ENCODE measurements around the gene UCP2.

The UCP2 gene

DNA sequence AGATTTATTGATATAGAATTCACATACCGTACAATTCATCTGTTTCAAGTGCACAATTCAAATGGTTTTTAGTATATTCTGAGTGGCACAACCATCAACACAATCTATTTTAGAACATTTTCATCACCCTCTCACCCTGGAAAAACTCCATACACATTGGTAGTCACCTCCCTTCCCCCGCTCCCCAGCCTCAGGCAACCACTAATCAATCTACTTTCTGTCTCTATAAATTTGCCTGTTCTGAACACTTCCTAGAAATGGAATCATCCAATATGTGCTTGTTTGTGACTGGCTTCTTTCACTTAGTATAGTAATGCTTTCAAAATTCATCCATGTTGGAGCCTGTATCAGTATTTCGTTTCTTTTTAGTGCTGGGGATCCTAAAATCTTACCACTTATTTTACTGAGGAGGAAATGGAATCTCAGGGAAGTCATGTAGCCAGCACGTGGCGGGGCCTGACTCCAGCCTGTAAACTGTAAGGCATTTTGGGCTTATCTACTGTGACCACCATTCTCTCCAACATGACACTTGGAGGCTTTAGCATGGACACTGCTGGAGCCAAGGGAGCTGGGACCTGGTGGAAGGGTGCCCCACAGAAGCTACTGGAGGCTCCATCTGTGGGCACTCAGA, 27.1 kb upstream of the UCP2 start:
- no peaks in the 10 kb centered on the region for H3K9me2 ChIP-seq (replicated peaks; ENCODE audit: low read depth, low read length)

DNA sequence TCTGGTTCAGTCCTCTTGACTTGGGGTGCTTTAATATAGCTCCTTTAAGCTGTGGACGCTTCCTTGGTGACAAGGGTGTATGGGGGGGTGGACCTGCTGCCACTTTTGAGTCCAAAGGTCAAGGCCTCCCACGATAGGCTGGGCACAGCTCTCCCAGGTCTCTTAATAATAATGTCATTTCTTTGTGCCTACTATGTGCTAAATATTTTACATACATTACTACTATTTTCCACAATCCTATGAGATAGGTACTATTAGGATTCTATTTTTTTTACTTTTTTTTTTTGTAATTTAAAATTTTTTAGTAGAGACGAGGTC, 26.5 kb upstream of the UCP2 start:
- no peak overlapping the region for H3K9ac ChIP-seq (ENCODE audit: low read depth, low read length, poor library complexity, severe bottlenecking)
- no peaks in the 10 kb centered on the region for H3K9me3 ChIP-seq (ENCODE audit: insufficient read depth, low read depth, low read length)
- peaks cover 45% of the 10 kb centered on the region for H3K4me1 ChIP-seq (ENCODE audit: insufficient read depth, low read length, poor library complexity, severe bottlenecking)
- H3K4me3 ChIP-seq (ENCODE audit: low read length, poor library complexity, severe bottlenecking), result no peak overlapping the region
- H3K27me3 ChIP-seq (ENCODE audit: insufficient read depth, low read length, poor library complexity, severe bottlenecking), result no peaks in the 10 kb centered on the region
- peaks cover 3% of the 10 kb centered on the region; the same call in 1 of the 2 replicates for H3K36me3 ChIP-seq (ENCODE audit: insufficient read depth, low read length)
- H2AFZ ChIP-seq (ENCODE audit: low read length), result no peak overlapping the region
- H3K79me2 ChIP-seq (ENCODE audit: insufficient read depth, low read length), result no peaks in the 10 kb centered on the region
- no peaks in the 10 kb centered on the region for H4K20me1 ChIP-seq (ENCODE audit: insufficient read depth, low read length, poor library complexity, severe bottlenecking)
- H3F3A ChIP-seq (ENCODE audit: low read depth), result no peaks in the 10 kb centered on the region
- no peaks in the 10 kb centered on the region for H3K9me2 ChIP-seq (replicated peaks; ENCODE audit: low read depth, low read length)
- H3K4me2 ChIP-seq (ENCODE audit: low read depth, low read length, poor library complexity, severe bottlenecking), result no peak overlapping the region
- TF ChIP-seq EZH2phosphoT487 (IDR thresholded peaks at IDR 0.05; ENCODE audit: borderline replicate concordance), result no peak
- TF ChIP-seq, protein P1, sequence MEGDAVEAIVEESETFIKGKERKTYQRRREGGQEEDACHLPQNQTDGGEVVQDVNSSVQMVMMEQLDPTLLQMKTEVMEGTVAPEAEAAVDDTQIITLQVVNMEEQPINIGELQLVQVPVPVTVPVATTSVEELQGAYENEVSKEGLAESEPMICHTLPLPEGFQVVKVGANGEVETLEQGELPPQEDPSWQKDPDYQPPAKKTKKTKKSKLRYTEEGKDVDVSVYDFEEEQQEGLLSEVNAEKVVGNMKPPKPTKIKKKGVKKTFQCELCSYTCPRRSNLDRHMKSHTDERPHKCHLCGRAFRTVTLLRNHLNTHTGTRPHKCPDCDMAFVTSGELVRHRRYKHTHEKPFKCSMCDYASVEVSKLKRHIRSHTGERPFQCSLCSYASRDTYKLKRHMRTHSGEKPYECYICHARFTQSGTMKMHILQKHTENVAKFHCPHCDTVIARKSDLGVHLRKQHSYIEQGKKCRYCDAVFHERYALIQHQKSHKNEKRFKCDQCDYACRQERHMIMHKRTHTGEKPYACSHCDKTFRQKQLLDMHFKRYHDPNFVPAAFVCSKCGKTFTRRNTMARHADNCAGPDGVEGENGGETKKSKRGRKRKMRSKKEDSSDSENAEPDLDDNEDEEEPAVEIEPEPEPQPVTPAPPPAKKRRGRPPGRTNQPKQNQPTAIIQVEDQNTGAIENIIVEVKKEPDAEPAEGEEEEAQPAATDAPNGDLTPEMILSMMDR (conservative IDR thresholded peaks at IDR 0.05; ENCODE audit: low read length), result no peak

More for the DNA sequence above, 27.1 kb upstream of the UCP2 start:
- peaks cover 3% of the 10 kb centered on the region; the same call in 1 of the 2 replicates for H3K36me3 ChIP-seq (ENCODE audit: insufficient read depth, low read length)
- H3K79me2 ChIP-seq (ENCODE audit: insufficient read depth, low read length), result no peaks in the 10 kb centered on the region
- TF ChIP-seq, protein P1 (conservative IDR thresholded peaks at IDR 0.05; ENCODE audit: low read length), result no peak
- no peak for TF ChIP-seq EZH2phosphoT487 (IDR thresholded peaks at IDR 0.05; ENCODE audit: borderline replicate concordance)
- no peaks in the 10 kb centered on the region for H3K9me3 ChIP-seq (ENCODE audit: insufficient read depth, low read depth, low read length)
- H3K9ac ChIP-seq (ENCODE audit: low read depth, low read length, poor library complexity, severe bottlenecking), result no peak overlapping the region
- no peaks in the 10 kb centered on the region for H3F3A ChIP-seq (ENCODE audit: low read depth)
- H2AFZ ChIP-seq (ENCODE audit: low read length), result no peak overlapping the region
- no peaks in the 10 kb centered on the region for H3K27me3 ChIP-seq (ENCODE audit: insufficient read depth, low read length, poor library complexity, severe bottlenecking)
- peaks cover 48% of the 10 kb centered on the region for H3K4me1 ChIP-seq (ENCODE audit: insufficient read depth, low read length, poor library complexity, severe bottlenecking)
- no peak overlapping the region for H3K4me2 ChIP-seq (ENCODE audit: low read depth, low read length, poor library complexity, severe bottlenecking)
- no peak overlapping the region for H3K4me3 ChIP-seq (ENCODE audit: low read length, poor library complexity, severe bottlenecking)
- H4K20me1 ChIP-seq (ENCODE audit: insufficient read depth, low read length, poor library complexity, severe bottlenecking), result no peaks in the 10 kb centered on the region

DNA sequence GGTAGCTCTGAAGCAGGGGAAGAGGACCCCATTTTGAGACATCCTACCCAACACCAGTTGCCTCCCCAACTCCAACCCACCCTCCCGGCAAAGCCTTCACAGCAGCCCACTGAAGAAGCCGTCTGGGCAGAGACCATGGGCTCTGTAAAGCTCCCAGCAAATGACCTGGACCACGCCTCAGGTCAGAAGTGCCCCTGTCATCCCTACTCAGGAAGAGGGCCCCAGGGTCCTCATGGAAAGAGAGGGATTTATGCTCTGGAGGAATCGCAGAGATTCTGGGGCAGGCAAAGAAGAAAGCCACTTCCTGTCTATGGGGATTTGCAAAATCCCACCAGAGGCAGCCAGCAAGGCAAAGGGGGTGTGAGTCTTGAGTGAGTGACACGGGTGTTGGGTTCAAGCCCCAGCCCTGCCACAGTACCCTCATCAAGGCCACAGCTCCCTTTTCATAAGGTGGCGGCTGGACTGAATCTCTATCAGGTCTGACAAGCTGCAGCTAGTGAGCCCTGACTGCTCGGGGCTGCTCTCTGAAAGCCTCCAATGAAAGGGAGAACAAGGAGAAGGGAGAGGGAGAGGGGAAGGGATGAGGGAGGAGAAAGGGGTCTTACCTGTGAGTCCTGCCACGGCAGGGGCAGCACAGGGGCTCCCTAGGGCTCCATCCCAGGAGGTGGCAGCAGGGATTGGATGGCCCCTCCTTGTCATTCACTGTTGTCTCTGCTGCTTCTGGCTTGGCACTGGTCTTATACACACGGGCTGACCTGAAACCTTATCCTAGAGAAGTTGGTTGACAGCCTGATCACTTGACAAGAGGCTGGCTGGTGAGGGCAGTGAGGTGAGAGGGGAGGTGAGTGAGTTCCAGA, 26.0 kb upstream of the UCP2 start, which contains the start of gene UCP3:
TSS of gene UCP3 (minus strand) at position 713 of the 857 bp plus-strand sequence. CDS start 2,043 bp downstream, outside the sequence.
- Histone ChIP-seq H3K4me1 (ENCODE audit: insufficient read depth, low read length, poor library complexity, severe bottlenecking) (peaks cover 40% of the 10 kb centered on the region), H3K9me2 (replicated peaks; ENCODE audit: low read depth, low read length) (no peaks in the 10 kb centered on the region), H3K4me2 (ENCODE audit: low read depth, low read length, poor library complexity, severe bottlenecking) (no peak within 1 kb of the TSS), H3K27me3 (ENCODE audit: insufficient read depth, low read length, poor library complexity, severe bottlenecking) (no peaks in the 10 kb centered on the region), H3K36me3 (ENCODE audit: insufficient read depth, low read length) (peaks cover 3% of the 10 kb centered on the region; the same call in 1 of the 2 replicates), H3K4me3 (ENCODE audit: low read length, poor library complexity, severe bottlenecking) (no peak within 1 kb of the TSS), H2AFZ (ENCODE audit: low read length) (no peak within 1 kb of the TSS), H3K9me3 (ENCODE audit: insufficient read depth, low read depth, low read length) (no peaks in the 10 kb centered on the region), H3K79me2 (ENCODE audit: insufficient read depth, low read length) (no peaks in the 10 kb centered on the region), H3K9ac (ENCODE audit: low read depth, low read length, poor library complexity, severe bottlenecking) (no peak within 1 kb of the TSS), H3F3A (ENCODE audit: low read depth) (no peaks in the 10 kb centered on the region), H4K20me1 (ENCODE audit: insufficient read depth, low read length, poor library complexity, severe bottlenecking) (no peaks in the 10 kb centered on the region)
- TF ChIP-seq, protein P1 (conservative IDR thresholded peaks at IDR 0.05; ENCODE audit: low read length), result no peak
- TF ChIP-seq EZH2phosphoT487 (IDR thresholded peaks at IDR 0.05; ENCODE audit: borderline replicate concordance), result no peak

Data from Loucy (cell line).